ENCODE data around the gene SLC25A4.
"Not testable (repeated sequence)": the region's sequence is repeated elsewhere in the genome, so short reads cannot be mapped to it uniquely, and the experiment has no call there.

The SLC25A4 gene

GRCh38 chr4:185186769-185187168 is 43.7 kb downstream of the SLC25A4 start:
- no peak for TF ChIP-seq CTCF (IDR thresholded peaks at IDR 0.05; ENCODE audit: low read depth, low read length)
- in situ Hi-C loops (cut with HindIII; ENCODE audit: low sequenced_read_pairs) = no loop called here
- no peak for DNase-seq (ENCODE audit: low read depth, low spot score)
- H3K4me3 ChIP-seq (ENCODE audit: low read depth, low read length) = no peak overlapping the region

DNA sequence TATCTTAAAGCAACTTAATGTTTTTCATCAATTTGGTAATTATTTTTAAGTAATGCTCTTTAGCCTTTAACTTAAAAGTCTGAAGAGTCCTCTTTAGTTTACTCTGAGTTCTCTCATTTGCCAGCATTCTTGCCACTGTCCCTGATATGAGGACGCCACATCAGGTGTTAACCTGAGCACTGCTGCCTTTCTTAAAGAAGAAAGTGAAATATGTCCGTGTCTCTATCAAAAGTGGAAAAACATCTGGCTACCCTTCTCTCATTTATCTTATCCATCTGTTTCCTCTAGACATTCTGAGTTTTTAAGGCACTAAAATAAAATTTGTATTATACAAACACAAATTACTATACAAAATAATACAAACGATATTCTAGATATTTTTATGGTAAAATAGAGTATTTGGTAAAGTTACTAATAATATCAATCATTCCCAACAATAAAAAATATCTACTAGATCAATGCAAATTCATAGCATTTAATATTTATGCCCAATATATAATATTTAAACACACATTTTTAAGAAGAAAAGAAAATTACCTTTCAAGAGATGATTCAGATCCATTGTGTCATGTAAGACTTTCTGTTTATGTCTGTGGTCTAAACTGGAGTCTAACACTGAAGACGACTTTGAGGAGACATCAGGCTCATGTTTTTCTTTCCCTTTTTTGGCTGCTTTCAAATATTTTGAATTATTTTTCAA is 46.7 kb downstream of the SLC25A4 start:
- no peak overlapping the region for H3K4me3 ChIP-seq (ENCODE audit: low read depth, low read length)
- no peak for DNase-seq (ENCODE audit: low read depth, low spot score)
- TF ChIP-seq CTCF (IDR thresholded peaks at IDR 0.05; ENCODE audit: low read depth, low read length) = no peak
- in situ Hi-C loops (cut with HindIII; ENCODE audit: low sequenced_read_pairs) = no loop called here

DNA sequence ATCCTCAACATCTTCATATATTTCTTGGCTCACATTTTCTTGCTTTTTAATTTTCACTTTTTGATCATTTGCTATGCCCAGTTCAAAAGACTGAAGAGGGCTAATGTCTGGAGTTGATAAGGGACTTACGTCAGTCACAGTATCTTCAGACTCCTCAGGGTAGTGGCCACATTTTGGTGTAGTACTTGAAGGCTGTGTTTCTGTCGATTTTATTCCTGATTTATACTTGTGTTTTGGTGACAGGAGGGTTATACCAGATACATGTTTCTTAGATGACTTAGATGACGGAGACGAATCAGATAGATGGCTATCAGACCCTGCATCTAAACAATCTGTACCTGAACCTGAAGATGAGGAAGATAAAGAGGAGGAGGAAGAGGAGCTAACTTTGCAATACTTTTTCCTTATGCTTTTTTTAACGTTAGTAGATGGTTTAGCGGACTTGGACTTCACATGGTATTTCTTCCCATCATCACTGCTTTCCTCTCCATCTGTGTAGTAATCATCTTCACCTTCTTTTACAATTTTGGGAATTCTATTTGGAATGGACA is 47.3 kb downstream of the SLC25A4 start:
- in situ Hi-C loops (cut with HindIII; ENCODE audit: low sequenced_read_pairs) = no loop called here
- H3K4me3 ChIP-seq (ENCODE audit: low read depth, low read length) = no peak overlapping the region

DNA sequence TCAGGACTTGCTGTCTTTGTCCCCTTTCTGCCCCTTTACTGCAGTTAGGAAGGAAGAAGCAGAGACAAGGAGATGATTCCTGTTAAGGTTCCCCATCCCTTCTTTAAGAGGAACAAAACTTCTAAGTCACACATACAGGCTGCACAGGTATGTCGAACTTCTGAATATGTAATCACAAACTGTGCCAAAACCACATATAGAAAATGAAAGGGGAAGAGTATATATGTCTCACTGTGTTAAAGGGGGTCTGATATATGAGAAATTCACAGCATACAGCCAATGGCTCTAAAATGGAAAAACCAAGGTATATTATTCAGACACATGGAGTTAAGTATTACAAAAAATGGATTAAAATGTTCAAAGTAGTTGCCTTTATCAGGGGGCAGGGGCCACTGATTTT is 49.0 kb downstream of the SLC25A4 start:
- no peak for TF ChIP-seq CTCF (IDR thresholded peaks at IDR 0.05; ENCODE audit: low read depth, low read length)
- DNase-seq (ENCODE audit: low read depth, low spot score) = no peak
- no peak overlapping the region for H3K4me3 ChIP-seq (ENCODE audit: low read depth, low read length)
- in situ Hi-C loops (cut with HindIII; ENCODE audit: low sequenced_read_pairs) = no loop called here

More for the DNA sequence above, 47.3 kb downstream of the SLC25A4 start:
- no peak for TF ChIP-seq CTCF (IDR thresholded peaks at IDR 0.05; ENCODE audit: low read depth, low read length)
- DNase-seq (ENCODE audit: low read depth, low spot score) = no peak

GRCh38 chr4:185194924-185195888 is 52.1 kb downstream of the SLC25A4 start:
- no peak for TF ChIP-seq CTCF (IDR thresholded peaks at IDR 0.05; ENCODE audit: low read depth, low read length)
- H3K4me3 ChIP-seq (ENCODE audit: low read depth, low read length) = no peak overlapping the region
- DNase-seq (ENCODE audit: low read depth, low spot score) = no peak
- in situ Hi-C loops (cut with HindIII; ENCODE audit: low sequenced_read_pairs) = no loop called here

GRCh38 chr4:185196437-185196836 is 53.4 kb downstream of the SLC25A4 start:
- in situ Hi-C loops (cut with HindIII; ENCODE audit: low sequenced_read_pairs) = no loop called here
- DNase-seq (ENCODE audit: low read depth, low spot score) = no peak
- H3K4me3 ChIP-seq (ENCODE audit: low read depth, low read length) = no peak overlapping the region
- TF ChIP-seq CTCF (IDR thresholded peaks at IDR 0.05; ENCODE audit: low read depth, low read length) = no peak

DNA sequence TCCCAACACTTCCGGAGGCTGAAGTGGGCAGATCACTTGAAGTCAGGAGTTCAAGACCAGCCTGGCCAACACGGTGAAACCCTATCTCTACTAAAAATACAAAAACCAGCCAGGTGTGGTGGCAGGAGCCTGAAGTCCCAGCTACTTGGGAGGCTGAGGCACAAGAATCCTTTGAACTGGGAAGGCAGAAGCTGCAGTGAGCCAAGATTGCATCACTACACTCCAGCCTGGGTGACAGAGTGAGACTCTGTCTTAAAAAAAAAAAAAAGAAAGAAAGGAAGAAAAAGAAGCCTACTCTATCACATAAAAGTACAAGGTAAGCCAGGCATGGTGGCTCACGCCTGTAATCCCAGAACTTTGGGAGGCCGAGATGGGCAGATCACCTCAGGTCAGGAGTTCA is 55.1 kb downstream of the SLC25A4 start:
- H3K4me3 ChIP-seq (ENCODE audit: low read depth, low read length); DNase-seq (ENCODE audit: low read depth, low spot score); in situ Hi-C loops (cut with HindIII; ENCODE audit: low sequenced_read_pairs): not testable (repeated sequence)
